Neural cell (in vitro differentiated cells): ENCODE measurements around the gene FLT3.

Source experiments
- EP300 ChIP-seq: fragments of 450-650 bp; conservative IDR thresholded peaks from 2 replicates; pipeline ENCODE4 v1.6.1; 2014; ENCODE audit warnings: antibody characterized with exemption, mild to moderate bottlenecking, moderate library complexity; ENCODE audit not compliant: poor library complexity, severe bottlenecking
- TF ChIP-seq, protein P1 (sequence below): fragments of 450-650 bp; IDR thresholded peaks from 2 replicates; pipeline ENCODE4 v1.5.1; 2014; ENCODE audit warnings: antibody characterized with exemption, mild to moderate bottlenecking, moderate library complexity; ENCODE audit not compliant: poor library complexity, severe bottlenecking

DNA sequence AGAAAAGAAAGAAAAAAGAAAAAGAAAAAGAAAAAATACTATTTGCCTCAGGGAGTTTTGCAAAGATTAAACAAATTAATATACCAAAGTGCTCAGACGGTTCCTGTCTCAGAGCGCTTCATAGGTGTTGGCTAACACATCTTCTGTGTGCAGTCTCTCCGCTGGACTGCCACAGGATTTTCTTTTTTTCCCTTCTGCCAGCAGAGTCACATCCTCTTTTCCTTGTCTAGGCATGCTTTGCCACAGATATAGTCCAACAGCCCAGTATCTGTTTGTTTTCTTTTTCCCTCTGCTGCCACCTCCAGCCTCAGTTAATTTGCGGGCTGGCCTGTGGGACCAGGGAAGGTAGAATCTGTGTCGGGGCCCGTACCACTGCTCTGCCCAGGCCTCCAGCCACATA, 108.5 kb downstream of the FLT3 start:
- TF ChIP-seq, protein P1, sequence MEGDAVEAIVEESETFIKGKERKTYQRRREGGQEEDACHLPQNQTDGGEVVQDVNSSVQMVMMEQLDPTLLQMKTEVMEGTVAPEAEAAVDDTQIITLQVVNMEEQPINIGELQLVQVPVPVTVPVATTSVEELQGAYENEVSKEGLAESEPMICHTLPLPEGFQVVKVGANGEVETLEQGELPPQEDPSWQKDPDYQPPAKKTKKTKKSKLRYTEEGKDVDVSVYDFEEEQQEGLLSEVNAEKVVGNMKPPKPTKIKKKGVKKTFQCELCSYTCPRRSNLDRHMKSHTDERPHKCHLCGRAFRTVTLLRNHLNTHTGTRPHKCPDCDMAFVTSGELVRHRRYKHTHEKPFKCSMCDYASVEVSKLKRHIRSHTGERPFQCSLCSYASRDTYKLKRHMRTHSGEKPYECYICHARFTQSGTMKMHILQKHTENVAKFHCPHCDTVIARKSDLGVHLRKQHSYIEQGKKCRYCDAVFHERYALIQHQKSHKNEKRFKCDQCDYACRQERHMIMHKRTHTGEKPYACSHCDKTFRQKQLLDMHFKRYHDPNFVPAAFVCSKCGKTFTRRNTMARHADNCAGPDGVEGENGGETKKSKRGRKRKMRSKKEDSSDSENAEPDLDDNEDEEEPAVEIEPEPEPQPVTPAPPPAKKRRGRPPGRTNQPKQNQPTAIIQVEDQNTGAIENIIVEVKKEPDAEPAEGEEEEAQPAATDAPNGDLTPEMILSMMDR: no peak
- no peak for TF ChIP-seq EP300
